Fibroblast of lung (primary cell): ENCODE measurements around the gene DLG2. TPM values are rescaled to one million over a fixed set of nuclear protein-coding genes. Genes with fewer than 3 reads are reported as not detected.

ENCODE experiments used
- DNase-seq, 2 donors: peaks; one replicate each; pipeline versions ENCODE4 v3.0.0 to v3.0.0-alpha.2; 2010; ENCODE audit warnings: low read depth in 2 of 2
- H2AFZ ChIP-seq: 2 replicates; pipeline ENCODE4 v1.5.1; 2012; ENCODE audit warnings: low read length, control low read depth, inconsistent platforms
- H3K27ac ChIP-seq: 2 replicates; pipeline ENCODE4 v1.5.1; 2011; ENCODE audit warnings: low read length, control low read depth; ENCODE audit not compliant: insufficient read depth
- H3K27me3 ChIP-seq: 2 replicates; pipeline ENCODE4 v1.5.1; 2011; ENCODE audit warnings: mild to moderate bottlenecking, low read length; ENCODE audit not compliant: control insufficient read depth, insufficient read depth
- H3K36me3 ChIP-seq: 2 replicates; pipeline ENCODE4 v1.5.1; 2011; ENCODE audit warnings: low read length; ENCODE audit not compliant: control insufficient read depth, insufficient read depth
- H3K4me1 ChIP-seq: 2 replicates; pipeline ENCODE4 v1.5.1; 2011; ENCODE audit warnings: low read length; ENCODE audit not compliant: control insufficient read depth, insufficient read depth; ENCODE audit errors: extremely low read depth
- H3K4me2 ChIP-seq: 2 replicates; pipeline ENCODE4 v1.5.1; 2011; ENCODE audit warnings: low read length, control low read depth; ENCODE audit not compliant: insufficient read depth; ENCODE audit errors: extremely low read depth
- H3K4me3 ChIP-seq, 4 experiments: fragments of 200-600 bp in 1 of 4; sonication (generic) in 1 of 4; replicated peaks in 1 of 4; 2 replicates each; pipeline ENCODE4 v1.5.1; 2011 to 2016; ENCODE audit warnings: low read length in 4 of 4, low read depth in 3 of 4, mild to moderate bottlenecking in 3 of 4, control low read depth in 2 of 4, inconsistent platforms in 1 of 4, mixed read lengths in 1 of 4; ENCODE audit not compliant: insufficient read depth in 1 of 4; ENCODE audit errors: control extremely low read depth in 1 of 4
- H3K79me2 ChIP-seq: 2 replicates; pipeline ENCODE4 v1.5.1; 2012; ENCODE audit warnings: mild to moderate bottlenecking, low read length, inconsistent platforms; ENCODE audit not compliant: control insufficient read depth, insufficient read depth
- H3K9ac ChIP-seq: 2 replicates; pipeline ENCODE4 v1.5.1; 2011; ENCODE audit warnings: mild to moderate bottlenecking, low read length, control low read depth; ENCODE audit not compliant: insufficient read depth
- H3K9me3 ChIP-seq: 2 replicates; pipeline ENCODE4 v1.5.1; 2012; ENCODE audit warnings: low read depth, low read length; ENCODE audit not compliant: control insufficient read depth, insufficient read depth
- H4K20me1 ChIP-seq: 2 replicates; pipeline ENCODE4 v1.5.1; 2011; ENCODE audit warnings: low read length; ENCODE audit not compliant: control insufficient read depth, insufficient read depth; ENCODE audit errors: extremely low read depth
- EZH2 ChIP-seq: IDR thresholded peaks from 2 replicates; pipeline ENCODE4 v1.5.1; 2012; ENCODE audit warnings: low read length, control low read depth, mild to moderate bottlenecking; ENCODE audit errors: missing control alignments
- polyA plus RNA-seq, 2 donors: library from polyadenylated mRNA; depleted of rRNA in 1 of 2; stranded (reverse) in 1 of 2; unstranded in 1 of 2; fragments of >200 nt; gene quantifications; 2 replicates each; pipeline ENCODE4 v1.2.1, GENCODE V29; 2011 to 2012; ENCODE audit warnings: missing spikeins in 1 of 2
- total RNA-seq: library from RNA; depleted of rRNA; stranded (reverse); fragments of >200 nt; gene quantifications from 2 replicates; pipeline ENCODE4 v1.2.1, GENCODE V29; 2014
- TF ChIP-seq, protein P1 (sequence below), 2 donors: IDR thresholded peaks in 1 of 2; conservative IDR thresholded peaks in 1 of 2; 1 replicate in 1 of 2; 2 replicates in 1 of 2; pipeline ENCODE4 v1.5.1; 2011 to 2012; ENCODE audit warnings: low read length in 2 of 2, control low read depth in 1 of 2, inconsistent platforms in 1 of 2, low read depth in 1 of 2, mild to moderate bottlenecking in 1 of 2

Gene DLG2
- total and polyA plus RNA-seq, 2 donors (not counting 1 experiment from before 2014, with no cell fraction given) = 0.77 to 2.3 TPM

DNA sequence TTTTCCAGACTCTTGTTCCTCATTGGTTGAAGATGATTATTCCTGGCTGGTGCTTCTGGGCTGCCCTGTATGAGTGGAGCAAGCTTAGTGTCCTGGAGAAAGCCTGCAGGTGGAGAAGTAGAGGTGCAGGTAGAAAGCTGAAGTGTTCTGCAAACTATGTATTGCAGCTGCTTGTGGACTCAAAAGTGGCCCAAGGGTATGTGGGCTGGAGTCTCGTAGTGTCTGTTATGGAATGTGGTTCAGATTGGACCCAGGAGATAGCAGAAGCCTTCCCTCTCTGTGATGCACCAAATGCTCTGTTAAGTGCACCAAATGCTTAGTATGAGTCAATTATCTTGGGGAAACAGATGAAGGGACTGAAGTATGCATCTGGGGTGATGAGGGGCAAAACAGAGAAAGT lies 2218.2 kb downstream of the DLG2 start:
- Histone ChIP-seq H3K9ac (no peak overlapping the region), H4K20me1 (no peaks in the 10 kb centered on the region), H3K4me3 (no peak overlapping the region), H3K27ac (no peak overlapping the region), H3K4me2 (no peak overlapping the region), H3K4me1 (no peaks in the 10 kb centered on the region), H2AFZ (no peak overlapping the region), H3K36me3 (no peaks in the 10 kb centered on the region), H3K79me2 (no peaks in the 10 kb centered on the region), H3K9me3 (no peaks in the 10 kb centered on the region), H3K27me3 (no peaks in the 10 kb centered on the region)
- TF ChIP-seq, protein P1, sequence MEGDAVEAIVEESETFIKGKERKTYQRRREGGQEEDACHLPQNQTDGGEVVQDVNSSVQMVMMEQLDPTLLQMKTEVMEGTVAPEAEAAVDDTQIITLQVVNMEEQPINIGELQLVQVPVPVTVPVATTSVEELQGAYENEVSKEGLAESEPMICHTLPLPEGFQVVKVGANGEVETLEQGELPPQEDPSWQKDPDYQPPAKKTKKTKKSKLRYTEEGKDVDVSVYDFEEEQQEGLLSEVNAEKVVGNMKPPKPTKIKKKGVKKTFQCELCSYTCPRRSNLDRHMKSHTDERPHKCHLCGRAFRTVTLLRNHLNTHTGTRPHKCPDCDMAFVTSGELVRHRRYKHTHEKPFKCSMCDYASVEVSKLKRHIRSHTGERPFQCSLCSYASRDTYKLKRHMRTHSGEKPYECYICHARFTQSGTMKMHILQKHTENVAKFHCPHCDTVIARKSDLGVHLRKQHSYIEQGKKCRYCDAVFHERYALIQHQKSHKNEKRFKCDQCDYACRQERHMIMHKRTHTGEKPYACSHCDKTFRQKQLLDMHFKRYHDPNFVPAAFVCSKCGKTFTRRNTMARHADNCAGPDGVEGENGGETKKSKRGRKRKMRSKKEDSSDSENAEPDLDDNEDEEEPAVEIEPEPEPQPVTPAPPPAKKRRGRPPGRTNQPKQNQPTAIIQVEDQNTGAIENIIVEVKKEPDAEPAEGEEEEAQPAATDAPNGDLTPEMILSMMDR (conservative IDR thresholded peaks at IDR 0.05 in 1 of 2, IDR thresholded peaks at IDR 0.05 in 1 of 2; ENCODE audit: low read depth in 1 of 2, low read length in 2 of 2) = no peak
- no peak for TF ChIP-seq EZH2
- no peak for DNase-seq

Other genes starting within 250 kb of the DLG2 start
- 61.4 and 70.5 TPM in 2 replicates for gene TMEM126B, start 1.2 kb upstream of the DLG2 start, total RNA-seq
- 74.4 and 84.5 TPM in 2 replicates for gene TMEM126B, start 1.2 kb upstream of the DLG2 start, polyA plus RNA-seq
- 36.0 and 36.7 TPM in 2 replicates for gene TMEM126A, start 20.6 kb upstream of the DLG2 start, total RNA-seq
- 63.9 and 76.6 TPM in 2 replicates for gene TMEM126A, start 20.6 kb upstream of the DLG2 start, polyA plus RNA-seq
- gene CREBZF, start 37.8 kb upstream of the DLG2 start, total RNA-seq = 40.3 and 41.1 TPM in 2 replicates
- 12.6 and 20.5 TPM in 2 replicates for gene CREBZF, start 37.8 kb upstream of the DLG2 start, polyA plus RNA-seq
- gene CCDC89, start 58.9 kb upstream of the DLG2 start, total RNA-seq = 2.8 and 4.1 TPM in 2 replicates
- gene CCDC89, start 58.9 kb upstream of the DLG2 start, polyA plus RNA-seq = 2.3 and 2.9 TPM in 2 replicates
- 39.8 and 165 TPM in 2 replicates for gene SYTL2, start 183.8 kb upstream of the DLG2 start, total RNA-seq
- gene SYTL2, start 183.8 kb upstream of the DLG2 start, polyA plus RNA-seq = 148 and 387 TPM in 2 replicates
- under 0.01 TPM in 1 of 2 replicates, not detected in the other for gene CCDC83, start 228.0 kb upstream of the DLG2 start, total RNA-seq
- gene CCDC83, start 228.0 kb upstream of the DLG2 start, polyA plus RNA-seq = not detected in 2 replicates